Measurements from ENCODE around the gene SMS.

DNA sequence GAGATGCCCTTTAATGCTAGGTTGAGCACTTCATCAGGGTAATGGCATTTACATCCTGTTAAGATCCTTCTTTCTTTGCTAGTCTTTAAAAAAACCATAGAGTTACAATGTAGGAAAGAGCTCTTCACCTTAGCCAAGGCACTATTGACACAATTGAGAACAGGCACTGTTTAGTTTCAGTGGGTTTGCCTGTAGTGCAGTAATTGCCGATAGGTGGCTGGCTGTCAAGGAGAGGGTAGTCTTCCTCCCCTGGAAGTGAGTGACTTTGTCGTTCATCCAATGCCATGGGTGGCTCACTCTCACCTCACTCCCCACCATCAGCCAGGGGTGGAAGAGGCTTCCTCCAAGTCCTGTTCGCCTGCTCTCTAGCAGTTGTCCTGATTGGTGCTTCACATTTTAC lies 34.7 kb downstream of the SMS start:
- TF ChIP-seq, protein P1, sequence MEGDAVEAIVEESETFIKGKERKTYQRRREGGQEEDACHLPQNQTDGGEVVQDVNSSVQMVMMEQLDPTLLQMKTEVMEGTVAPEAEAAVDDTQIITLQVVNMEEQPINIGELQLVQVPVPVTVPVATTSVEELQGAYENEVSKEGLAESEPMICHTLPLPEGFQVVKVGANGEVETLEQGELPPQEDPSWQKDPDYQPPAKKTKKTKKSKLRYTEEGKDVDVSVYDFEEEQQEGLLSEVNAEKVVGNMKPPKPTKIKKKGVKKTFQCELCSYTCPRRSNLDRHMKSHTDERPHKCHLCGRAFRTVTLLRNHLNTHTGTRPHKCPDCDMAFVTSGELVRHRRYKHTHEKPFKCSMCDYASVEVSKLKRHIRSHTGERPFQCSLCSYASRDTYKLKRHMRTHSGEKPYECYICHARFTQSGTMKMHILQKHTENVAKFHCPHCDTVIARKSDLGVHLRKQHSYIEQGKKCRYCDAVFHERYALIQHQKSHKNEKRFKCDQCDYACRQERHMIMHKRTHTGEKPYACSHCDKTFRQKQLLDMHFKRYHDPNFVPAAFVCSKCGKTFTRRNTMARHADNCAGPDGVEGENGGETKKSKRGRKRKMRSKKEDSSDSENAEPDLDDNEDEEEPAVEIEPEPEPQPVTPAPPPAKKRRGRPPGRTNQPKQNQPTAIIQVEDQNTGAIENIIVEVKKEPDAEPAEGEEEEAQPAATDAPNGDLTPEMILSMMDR (IDR thresholded peaks at IDR 0.05): no peak
- TF ChIP-seq POLR2AphosphoS5 (IDR thresholded peaks at IDR 0.05): no peak

Data from breast epithelium (tissue), 3 donors.